Activated CD4-positive, CD25-positive, alpha-beta regulatory T cell (primary cell): ENCODE results near the gene PDE4D.

Source experiments
- DNase-seq, 4 experiments: peaks; one replicate each; lab custom pipeline; 2025; lab: John Stamatoyannopoulos, UW

The PDE4D gene

DNA sequence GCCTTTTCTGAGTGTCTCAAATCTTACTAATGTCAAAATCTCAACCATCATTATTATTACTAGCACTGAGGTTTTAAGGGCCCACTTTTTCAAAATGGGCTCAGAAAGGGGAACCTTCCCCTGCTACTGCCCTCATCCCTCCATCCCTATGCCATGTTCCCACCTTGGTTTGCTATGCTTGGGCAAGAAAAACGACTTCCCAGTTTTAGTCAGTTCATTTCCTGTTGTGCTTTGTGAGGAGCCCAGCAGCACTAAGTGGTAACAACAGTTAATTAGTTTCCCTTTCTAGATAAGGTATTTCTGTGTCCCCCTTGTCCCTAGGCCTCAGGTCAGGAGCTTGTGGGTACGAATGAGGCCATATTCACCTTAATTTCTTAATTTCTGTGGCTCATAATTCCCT lies 715.5 kb downstream of the PDE4D start:
- DNase-seq = no peak

DNA sequence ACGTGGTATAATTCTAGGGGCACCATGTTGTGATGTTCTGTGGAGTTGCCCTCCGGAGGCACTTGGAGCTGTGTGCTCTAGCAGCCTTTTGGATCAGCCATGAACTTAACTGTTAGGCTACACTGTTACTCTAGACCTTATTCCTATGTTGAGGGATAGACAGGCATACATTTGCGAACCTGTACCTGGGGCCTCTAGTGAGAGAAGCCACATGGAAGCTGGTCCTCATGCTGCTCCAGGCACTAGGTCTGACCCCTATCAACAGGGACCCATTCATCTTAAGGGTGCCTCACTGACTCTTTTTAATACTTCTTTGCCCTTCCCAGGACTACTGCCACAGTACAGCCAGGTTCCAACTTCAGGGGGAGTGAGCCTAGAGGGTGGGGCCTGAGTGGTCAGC lies 715.9 kb downstream of the PDE4D start:
- no peak for DNase-seq

GRCh38 chr5:59174248-59174844 lies 719.2 kb downstream of the PDE4D start:
- DNase-seq = no peak

DNA sequence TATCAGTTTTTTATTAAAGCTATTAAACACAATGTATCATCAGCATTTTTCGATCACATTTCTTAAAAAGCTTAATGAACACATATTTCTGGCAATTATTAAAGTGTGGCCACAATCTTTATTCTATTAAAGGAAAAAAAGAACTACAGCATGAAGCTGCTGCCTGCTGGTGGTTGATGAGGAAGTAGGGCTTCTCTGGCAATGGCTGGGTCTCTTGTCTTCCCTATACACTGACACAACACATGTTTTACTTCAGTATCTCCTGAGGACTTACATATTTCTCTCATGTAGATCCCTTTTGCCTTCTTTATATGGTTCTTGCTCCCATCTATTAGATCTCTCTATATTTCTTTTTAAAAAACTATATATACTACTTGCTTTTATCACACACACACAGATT lies 719.9 kb downstream of the PDE4D start:
- no peak for DNase-seq

GRCh38 chr5:59171131-59171530 lies 722.4 kb downstream of the PDE4D start:
- DNase-seq = no peak

DNA sequence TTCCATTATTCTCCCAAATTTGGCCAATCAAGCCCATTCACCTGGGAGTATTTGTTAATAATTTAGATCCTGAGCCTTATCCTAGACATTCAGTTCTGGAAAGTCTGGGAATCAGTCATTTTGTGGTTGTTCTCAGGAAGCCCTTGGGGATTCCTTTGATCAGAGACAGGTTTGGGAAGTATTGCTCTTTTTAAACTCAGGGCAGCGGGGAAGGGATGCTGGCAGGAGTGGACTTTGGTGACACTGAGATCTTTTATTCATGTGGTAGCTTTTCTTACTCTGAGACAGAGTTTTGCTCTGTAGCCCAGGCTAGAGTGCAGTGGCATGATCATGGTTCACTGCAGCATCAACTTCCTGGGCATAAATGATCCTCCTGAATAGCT lies 723.8 kb downstream of the PDE4D start:
- DNase-seq = no peak

GRCh38 chr5:59169081-59169767 lies 724.3 kb downstream of the PDE4D start:
- DNase-seq = no peak

DNA sequence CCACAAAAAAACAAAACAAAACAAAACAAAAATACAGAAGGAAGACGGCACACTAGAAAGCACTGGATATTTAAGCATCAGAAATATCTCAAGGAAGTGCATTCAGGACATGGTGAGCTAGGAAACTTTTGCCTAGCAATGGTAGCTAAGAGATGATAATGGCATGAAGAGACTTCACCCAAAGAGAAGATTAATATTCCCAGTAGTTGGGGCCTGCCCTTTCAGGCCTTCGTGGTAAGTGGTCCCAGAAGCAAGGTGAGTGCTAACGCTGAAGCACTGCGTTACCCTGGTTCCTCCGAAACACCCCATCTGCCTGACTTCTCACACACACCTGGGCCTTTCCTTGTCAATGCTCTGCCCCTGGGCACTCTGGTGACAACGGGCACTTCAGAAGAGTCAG lies 725.5 kb downstream of the PDE4D start:
- no peak for DNase-seq

DNA sequence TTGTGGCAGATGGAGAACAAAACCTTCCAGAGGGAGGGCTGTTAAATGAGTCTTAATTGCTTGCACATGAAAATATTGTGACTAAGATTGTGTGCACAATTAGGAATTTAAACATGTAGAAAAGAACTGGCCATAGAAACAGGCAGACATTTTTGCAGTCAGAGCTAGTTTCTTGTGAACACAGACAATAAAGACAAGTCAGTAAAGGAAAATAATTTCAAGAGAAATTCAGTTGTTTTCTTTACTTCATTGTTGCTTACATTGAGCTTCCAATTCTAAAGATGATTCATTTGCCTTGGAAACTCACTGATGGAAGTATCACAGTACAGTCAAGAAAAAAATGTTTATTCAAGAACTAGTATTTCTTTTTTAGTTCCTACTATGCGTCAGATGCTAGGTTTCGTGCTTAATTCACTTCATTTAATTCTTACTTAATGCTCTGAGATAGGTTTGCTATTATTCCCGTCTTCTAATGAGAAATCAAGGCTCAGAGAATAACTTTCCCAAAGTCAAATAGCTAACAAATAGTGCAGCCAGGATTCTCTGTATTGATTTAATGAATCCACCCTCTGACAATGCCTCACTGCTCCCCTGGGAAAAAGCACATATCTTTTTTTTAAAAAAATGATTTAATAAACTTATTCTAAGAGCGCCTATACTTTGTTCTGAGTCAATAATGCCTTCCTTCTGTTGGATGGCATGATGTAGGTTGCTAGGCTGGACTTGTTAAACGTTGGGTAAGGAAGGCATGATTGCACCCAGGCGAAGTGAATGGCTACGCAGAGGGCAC lies 729.3 kb downstream of the PDE4D start:
- no peak for DNase-seq

DNA sequence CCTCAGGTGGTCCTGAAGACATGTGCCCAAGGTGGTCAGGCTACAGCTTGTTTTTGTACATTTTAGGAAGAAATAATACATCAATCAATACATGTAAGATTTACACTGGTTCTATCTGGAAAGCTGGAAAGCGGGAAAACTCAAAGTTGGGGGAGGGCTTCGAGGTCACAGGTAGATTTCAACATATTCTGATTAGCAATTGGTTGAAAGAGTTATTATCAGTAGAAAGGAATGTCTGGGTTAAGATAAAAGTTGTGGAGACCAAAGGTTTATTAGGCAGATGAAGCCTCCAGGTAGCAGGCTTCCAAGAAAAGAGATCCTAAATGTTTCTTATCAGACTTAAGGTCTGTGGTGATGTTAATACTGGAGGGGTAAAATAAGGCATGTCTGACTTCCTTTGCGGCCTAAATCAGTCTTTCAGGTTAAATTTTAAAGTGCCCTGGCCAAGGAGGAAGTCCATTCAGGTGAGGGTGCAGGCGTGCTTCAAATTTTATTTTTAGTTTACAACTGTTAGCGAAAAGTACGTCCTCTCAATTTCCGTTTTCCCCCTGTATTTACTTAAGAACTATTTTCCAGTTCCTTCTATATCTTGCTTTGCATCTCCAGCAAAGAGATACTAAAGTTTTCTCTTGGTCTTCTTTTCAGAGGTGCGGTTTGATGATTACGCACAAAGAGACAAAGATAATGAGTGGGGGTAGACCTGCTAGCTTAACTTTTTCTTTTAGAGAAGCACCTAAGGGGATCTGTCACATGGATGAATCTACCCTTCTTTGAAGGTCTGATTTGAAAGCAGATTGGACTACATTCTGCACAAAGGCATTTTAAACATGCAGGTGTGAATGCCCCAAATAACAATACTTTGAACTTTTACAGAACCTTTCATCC lies 732.1 kb downstream of the PDE4D start:
- no peak for DNase-seq

DNA sequence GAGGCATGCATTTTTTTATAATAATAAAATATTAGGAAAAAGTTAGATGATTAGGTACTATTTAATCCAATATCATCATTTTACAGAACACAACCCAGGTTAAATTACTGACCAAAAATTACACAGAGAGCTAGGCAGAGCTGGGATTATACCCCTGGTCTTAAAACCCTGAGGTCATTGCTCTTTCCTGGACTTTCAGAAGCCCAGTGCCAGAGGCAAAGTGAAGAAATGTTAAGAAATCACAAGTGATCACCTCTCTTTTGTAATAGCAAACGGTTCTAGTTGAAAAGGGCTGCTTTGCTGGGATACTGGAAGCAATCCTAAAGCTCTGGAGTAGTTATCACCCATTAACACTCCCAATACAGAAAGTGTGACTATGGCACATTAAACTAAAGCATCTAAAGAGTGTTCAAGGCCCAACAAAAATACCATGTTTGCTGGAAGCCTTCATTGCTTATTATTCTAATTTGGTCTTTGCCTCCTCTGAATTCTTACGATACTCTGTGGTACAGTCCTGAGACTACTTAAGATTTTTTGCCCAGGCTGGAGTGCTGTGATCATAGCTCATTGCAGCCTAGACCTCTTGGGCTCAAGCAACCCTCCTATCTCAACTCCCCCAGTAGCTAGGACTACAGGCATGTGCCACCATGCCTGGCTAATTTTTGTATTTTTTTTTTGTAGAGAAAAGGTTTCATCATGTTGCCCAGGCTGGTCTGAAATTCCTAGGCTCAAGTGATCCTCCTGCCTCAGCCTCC lies 734.7 kb downstream of the PDE4D start:
- no peak for DNase-seq

DNA sequence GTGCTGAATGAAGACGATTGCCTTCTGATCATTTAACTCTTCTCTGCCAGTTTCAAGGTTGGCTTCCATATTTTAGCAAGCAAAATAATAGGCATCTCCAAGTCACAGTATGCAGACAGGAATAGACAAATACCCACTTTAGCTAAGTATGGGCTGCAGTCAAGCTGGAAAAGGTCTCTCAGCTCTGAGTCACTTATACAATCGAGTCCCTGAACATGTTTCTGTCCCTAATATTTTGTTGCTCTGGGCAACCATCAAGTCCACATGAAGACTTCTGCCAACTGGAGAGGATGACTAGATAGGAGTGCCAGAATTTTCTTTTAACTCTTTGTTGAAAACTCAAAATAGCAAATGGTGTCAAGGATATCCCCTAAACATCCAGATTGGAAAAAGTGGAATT lies 735.4 kb downstream of the PDE4D start:
- DNase-seq = no peak

- no peak for DNase-seq
These were observed 736.5 kb downstream of the PDE4D start for GRCh38 chr5:59157068-59157467.

DNA sequence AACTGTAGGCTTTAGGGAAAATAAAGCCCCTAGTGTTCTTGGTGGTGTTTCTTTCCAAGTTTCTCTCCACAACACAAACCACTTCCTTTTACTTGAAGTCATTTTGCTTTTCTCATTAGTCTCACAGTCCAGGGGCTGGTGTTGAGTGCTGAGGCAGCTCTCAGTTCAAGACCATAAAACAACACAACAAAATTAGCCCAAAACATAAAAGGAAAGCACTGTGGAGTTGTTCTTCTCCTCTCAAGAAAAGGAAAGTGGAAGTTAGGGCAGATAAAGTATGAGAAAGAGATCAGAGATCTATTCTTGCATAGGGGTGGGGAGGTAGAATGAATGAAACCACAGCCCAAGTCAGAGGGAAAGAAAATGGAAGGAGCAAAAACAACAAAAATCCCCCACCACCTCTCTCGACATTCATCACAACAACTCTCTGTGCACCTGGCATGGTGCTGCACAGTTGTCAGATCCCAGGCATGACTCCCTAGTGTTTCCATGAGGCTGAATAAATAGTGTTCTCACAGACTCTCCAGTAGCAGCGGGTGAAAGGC lies 740.8 kb downstream of the PDE4D start:
- no peak for DNase-seq

- DNase-seq = no peak
These were observed 742.2 kb downstream of the PDE4D start for GRCh38 chr5:59151162-59151889.

DNA sequence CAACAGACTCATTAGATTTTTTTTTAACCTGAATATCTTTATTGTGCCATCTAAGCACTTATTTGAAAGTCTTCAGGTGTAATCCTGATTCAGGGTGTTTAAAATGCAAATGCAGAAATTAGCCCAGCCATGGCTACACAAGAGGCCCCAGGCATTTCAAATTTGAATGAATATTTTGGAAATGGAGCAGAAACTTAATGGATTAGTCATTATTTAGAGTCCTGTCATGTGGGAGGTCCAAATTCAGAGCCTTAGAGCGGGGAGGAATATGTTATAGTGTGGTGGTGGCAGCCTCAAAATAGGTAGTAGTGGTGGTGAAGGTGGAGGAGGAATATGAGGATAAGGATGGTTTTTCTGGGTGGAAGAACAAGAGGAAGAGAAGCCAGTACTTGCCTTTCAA lies 743.7 kb downstream of the PDE4D start:
- no peak for DNase-seq

DNA sequence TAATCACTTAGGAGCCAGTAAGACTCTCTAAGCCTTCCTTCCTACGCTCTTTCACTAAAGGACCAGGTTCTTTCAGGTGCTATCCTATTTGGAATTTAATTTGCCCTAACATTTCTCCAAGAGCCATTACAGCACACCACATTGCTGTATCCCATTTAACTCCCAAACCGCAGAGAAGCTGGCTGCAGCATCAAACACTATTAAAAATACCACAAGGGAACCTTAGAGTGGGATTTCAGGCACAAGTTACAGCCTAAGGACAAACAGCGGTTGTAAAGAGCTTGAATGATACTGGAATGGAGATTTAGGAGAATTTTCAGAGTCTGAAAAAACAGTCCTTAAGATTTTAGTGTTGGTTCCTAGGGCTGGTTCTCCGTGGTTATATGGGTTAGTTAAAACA lies 744.3 kb downstream of the PDE4D start:
- DNase-seq = no peak

DNA sequence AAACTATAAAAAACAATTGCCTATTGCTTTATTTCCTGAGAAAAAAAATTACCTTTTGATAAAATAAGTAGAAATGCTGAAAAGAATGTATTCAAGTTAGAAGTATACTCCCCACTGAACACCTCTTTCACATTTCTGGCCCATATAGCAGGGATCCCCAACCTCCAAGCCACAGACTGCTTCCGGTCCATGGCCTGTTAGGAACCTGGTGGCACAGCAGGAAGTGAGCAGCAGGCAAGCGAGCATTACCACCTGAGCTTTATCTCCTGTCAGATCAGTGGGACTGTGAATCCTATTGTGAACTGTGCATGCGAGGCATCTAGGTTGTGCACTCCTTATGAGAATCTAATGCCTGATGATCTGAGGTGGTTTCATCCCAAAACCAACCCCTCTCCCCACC lies 746.8 kb downstream of the PDE4D start:
- no peak for DNase-seq

- DNase-seq = no peak
These were observed 749.6 kb downstream of the PDE4D start for GRCh38 chr5:59143926-59144333.

DNA sequence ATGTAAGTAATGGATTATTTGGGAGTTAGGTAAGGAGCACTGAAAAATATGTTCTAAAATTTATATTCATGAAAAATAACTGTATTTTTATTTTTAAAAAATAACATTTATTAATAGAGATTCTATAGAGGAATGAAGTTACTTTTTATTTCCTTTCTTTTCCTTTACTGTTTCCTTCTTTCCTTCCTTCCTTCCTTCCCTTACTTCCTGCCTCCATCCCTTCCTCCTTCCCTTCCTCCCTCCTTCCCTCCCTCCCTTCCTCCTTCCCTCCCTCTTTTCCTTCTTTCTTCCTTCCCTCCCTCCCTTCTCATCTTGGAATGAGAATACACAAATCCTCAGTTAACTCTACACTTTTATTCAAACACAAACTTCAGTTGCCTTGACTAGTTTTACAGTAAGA lies 750.6 kb downstream of the PDE4D start:
- DNase-seq = no peak

DNA sequence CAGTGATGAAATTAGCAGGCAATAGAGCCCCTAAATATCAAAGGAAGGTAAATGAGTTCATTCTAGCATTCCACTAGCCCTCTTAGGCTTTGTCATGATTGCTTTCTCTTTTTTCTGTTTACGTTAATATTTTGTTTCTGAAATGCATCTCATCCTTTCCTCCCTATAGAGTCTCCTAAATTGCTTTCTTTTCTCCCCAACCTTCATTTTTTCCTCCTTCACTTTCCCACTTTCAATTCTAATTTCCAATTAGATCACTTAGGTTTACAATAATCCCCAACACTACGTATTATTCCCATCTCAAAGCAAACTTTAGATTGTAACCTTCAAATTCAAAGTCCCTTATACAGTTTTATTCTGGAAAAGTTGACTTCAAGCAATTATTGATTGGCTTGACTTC lies 751.4 kb downstream of the PDE4D start:
- DNase-seq = no peak
